Measurements from ENCODE around the gene KNDC1.

Gene KNDC1

DNA sequence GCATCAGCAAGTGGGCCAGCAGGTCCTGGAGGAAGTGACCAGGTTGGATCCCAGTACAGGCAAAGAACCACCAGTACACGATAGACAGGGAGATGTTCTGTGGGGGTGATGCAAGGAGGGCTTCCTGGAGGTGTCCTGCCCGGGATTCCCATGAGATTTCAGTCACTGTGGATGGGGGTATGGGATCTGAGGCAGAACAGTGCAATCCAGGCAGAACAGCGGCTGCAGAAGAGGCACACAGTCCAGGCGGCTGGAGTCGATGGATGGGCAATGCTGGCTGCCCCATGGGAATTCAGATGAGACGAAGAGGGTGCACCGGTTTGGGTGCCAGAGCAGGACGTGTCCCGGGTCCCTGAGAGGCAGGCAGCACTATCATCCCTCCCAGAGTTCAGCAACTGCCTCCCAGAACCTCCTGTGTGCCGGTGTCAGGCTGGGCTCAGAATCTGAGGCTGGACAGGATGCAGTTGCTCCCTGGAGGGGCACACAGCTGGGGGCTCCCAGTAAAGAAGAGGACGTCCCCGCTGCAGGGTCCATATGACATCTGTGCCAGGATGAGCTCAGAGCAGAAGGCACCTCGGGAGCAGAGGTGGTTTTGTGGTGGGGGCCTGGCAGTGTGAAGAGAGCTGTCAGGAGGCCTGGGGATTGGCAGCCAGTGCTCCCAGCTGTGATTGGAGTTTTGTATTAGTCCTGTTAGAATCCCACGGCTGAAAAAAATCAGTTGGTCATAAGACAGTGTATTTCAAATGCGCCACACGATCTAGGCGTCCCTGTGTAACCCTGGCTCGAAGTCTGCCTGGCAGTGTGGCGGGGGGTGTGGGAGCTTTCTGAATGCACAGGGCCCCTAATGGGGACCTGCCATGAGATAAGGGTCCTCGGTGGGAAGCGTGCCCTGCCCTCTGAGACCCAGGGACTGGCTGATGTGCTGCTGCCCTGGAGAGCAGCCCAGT, 3.2 kb downstream of the KNDC1 start:
- no peak overlapping the region for H3K4me3 ChIP-seq (ENCODE audit: low read depth, low read length)
- TF ChIP-seq MYC (IDR thresholded peaks at IDR 0.05; ENCODE audit: low read depth, low read length) (no peak), POLR2A (IDR thresholded peaks at IDR 0.05; ENCODE audit: extremely low read depth, insufficient read length) (no peak)
- TF ChIP-seq, protein P1, sequence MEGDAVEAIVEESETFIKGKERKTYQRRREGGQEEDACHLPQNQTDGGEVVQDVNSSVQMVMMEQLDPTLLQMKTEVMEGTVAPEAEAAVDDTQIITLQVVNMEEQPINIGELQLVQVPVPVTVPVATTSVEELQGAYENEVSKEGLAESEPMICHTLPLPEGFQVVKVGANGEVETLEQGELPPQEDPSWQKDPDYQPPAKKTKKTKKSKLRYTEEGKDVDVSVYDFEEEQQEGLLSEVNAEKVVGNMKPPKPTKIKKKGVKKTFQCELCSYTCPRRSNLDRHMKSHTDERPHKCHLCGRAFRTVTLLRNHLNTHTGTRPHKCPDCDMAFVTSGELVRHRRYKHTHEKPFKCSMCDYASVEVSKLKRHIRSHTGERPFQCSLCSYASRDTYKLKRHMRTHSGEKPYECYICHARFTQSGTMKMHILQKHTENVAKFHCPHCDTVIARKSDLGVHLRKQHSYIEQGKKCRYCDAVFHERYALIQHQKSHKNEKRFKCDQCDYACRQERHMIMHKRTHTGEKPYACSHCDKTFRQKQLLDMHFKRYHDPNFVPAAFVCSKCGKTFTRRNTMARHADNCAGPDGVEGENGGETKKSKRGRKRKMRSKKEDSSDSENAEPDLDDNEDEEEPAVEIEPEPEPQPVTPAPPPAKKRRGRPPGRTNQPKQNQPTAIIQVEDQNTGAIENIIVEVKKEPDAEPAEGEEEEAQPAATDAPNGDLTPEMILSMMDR (IDR thresholded peaks at IDR 0.05; ENCODE audit: low read depth, low read length) = no peak
- TF ChIP-seq, protein P2, sequence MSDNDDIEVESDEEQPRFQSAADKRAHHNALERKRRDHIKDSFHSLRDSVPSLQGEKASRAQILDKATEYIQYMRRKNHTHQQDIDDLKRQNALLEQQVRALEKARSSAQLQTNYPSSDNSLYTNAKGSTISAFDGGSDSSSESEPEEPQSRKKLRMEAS (IDR thresholded peaks at IDR 0.05; ENCODE audit: low read depth, low read length) = no peak
- no peak for DNase-seq (ENCODE audit: low read depth)

DNA sequence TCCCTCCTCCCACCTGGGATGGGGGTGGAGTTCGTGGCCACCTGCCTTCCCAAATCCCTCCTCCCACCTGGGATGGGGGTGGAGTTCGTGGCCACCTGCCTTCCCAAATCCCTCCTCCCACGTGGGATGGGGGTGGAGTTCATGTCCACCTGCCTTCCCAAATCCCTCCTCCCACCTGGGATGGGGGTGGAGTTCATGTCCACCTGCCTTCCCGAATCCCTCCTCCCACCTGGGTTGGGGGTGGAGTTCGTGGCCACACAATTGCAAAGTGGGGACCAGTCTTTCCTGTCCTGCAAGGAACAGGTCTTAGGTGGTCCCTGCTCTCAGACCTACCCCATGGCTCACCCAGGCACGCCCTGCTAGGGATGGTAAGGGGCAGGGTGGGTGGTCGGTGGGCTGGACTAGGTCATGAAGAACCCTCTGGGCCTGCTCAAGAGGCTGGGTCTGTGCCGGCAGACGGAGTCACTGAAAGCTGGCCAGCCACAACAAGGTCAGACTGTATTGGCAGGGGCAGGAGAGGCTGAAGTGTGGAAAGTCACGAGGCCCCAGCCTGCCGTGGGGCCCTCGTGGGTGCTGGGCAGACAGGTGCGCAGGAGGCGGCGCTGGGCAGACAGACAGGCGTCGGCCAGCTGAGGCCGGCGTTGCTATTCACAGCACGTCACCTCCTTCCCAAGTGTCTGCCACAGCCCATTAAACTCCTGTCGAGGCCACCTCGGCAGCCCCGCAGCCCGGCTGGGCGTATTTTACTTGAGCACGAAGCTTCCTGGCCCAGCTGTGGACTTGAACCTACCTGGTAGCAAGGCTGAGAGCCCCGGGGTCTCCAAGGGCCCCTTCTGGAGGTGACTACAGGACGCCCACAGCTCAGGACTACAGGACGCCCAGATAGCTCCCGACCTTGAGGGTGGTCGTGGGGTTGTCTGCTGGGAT, 4.1 kb downstream of the KNDC1 start:
- TF ChIP-seq, protein P2 (IDR thresholded peaks at IDR 0.05; ENCODE audit: low read depth, low read length) = no peak
- TF ChIP-seq POLR2A (IDR thresholded peaks at IDR 0.05; ENCODE audit: extremely low read depth, insufficient read length) (no peak), MYC (IDR thresholded peaks at IDR 0.05; ENCODE audit: low read depth, low read length) (no peak)
- TF ChIP-seq, protein P1 (IDR thresholded peaks at IDR 0.05; ENCODE audit: low read depth, low read length) = no peak

DNA sequence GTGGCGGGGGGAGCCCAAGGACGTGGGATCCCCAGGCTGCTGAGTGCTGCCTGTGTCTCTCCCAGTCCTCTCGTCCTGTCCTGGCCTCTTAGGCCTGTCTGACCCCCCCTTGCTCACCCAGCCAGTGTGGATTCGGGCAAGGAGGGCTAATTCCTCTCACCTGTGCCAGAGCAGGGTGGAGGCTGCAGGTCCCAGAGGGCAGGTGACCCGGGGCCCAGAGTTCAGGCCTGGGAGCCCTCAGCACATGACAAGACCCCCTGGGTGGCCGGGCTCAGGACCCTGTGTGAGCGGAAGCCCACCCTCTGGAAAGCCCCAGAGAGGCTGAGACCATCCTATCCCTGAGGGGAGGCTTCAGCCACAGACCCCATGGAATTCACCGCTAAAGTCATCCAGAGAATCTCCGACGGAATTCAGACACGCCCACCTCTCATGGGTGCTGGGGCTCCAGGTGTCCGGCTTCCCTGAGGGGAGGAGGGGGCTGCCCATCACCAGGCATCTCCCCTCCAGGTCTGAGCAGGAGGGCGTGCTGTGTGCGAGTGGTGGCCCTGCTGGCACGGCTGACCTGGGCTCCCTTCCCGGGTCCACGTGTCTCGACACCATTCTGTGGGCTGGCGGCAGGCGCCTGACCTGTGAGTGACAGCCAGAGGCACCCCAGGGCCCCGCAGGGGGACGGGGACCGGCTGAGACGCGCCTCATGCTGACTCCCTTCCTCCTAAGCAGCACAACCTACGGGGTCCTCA, 5.0 kb downstream of the KNDC1 start:
- DNase-seq (ENCODE audit: low read depth) = no peak
- TF ChIP-seq, protein P1 (IDR thresholded peaks at IDR 0.05; ENCODE audit: low read depth, low read length) = no peak
- TF ChIP-seq, protein P2 (IDR thresholded peaks at IDR 0.05; ENCODE audit: low read depth, low read length) = no peak
- no peak for TF ChIP-seq MYC (IDR thresholded peaks at IDR 0.05; ENCODE audit: low read depth, low read length)
- no peak for TF ChIP-seq POLR2A (IDR thresholded peaks at IDR 0.05; ENCODE audit: extremely low read depth, insufficient read length)
- no peak overlapping the region for H3K4me3 ChIP-seq (ENCODE audit: low read depth, low read length)

More for the DNA sequence above, 4.1 kb downstream of the KNDC1 start:
- no peak for DNase-seq (ENCODE audit: low read depth)
- H3K4me3 ChIP-seq (ENCODE audit: low read depth, low read length) = no peak overlapping the region

DNA sequence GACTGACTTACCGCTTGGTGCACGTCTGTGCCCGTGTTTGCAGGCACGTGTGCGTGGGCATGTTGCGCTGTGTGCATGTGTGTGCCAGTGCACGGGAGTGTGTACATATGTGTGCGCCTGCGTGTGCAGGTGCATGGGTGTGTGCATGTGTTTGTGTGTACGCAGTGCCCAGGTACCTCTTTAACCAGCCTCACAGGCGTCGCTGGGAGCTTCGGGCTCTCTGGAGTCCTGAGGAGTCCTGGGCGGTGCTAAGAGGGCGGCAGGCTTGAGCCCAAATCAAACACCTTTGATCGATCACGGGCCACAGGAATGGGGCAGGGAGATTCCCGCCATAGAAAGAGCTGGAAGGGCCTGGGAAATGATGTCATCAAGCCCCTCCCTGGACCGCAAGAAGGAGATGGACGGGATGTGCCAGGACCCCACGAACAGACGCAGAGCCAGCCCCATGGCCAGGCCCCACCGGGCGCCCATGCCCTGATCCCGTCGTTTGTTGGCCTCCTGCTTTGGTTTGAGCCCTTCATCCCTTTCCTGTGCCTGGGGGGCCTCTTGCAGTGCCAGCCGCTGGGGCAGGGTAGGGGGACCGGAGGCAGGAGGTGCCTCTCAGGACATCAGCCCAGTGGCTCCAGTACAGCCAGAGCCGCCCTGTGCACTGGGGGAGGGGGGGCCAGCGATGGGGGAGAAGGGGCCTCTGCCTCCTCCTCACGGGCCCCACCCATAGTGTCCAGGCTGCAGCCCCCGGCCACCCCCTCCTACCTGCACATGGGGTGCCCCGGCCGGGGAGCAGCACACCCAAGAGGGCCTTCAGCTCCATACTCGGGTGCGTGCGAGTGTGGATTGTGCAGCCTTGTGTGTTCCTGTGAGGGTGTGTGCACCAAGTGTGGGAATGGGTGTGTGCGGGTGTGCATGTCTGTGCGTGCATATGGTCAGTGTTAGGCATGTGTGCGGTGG, 5.8 kb downstream of the KNDC1 start:
- TF ChIP-seq POLR2A (IDR thresholded peaks at IDR 0.05; ENCODE audit: extremely low read depth, insufficient read length) = no peak
- TF ChIP-seq, protein P2 (IDR thresholded peaks at IDR 0.05; ENCODE audit: low read depth, low read length) = no peak
- TF ChIP-seq MYC (IDR thresholded peaks at IDR 0.05; ENCODE audit: low read depth, low read length) = no peak
- TF ChIP-seq, protein P1 (IDR thresholded peaks at IDR 0.05; ENCODE audit: low read depth, low read length) = no peak
- no peak overlapping the region for H3K4me3 ChIP-seq (ENCODE audit: low read depth, low read length)
- no peak for DNase-seq (ENCODE audit: low read depth)

All from NB4 (cell line).